Activated T-helper 17 cell treated with anti-CD3 and anti-CD28 coated beads, Interleukin-2, amount 50 U/mL, for 72 hours (primary cell): ENCODE measurements around the gene ELMO1. TPM values are rescaled to one million over a fixed set of nuclear protein-coding genes. Genes with fewer than 3 reads are reported as not detected.

Experiments used
- ATAC-seq: fragments of 150-1000 bp; cut with Tn5 transposase; replicated peaks from 2 replicates; pipeline ENCODE4 v1.10.0; 2021; ENCODE audit warnings: mild to moderate bottlenecking, moderate library complexity
- H3K27ac Mint-ChIP-seq: one replicate; pipeline ENCODE4 v1.8.0; 2022; ENCODE audit warnings: mixed read lengths
- H3K27me3 Mint-ChIP-seq: one replicate; pipeline ENCODE4 v1.8.0; 2022; ENCODE audit warnings: mixed read lengths
- H3K36me3 Mint-ChIP-seq: one replicate; pipeline ENCODE4 v1.8.0; 2022; ENCODE audit warnings: low read depth, mild to moderate bottlenecking, mixed read lengths
- H3K4me1 Mint-ChIP-seq: one replicate; pipeline ENCODE4 v1.8.0; 2022; ENCODE audit warnings: mixed read lengths
- H3K4me3 Mint-ChIP-seq: one replicate; pipeline ENCODE4 v1.8.0; 2022; ENCODE audit warnings: mild to moderate bottlenecking, mixed read lengths
- H3K9me3 Mint-ChIP-seq: one replicate; pipeline ENCODE4 v1.8.0; 2022; ENCODE audit warnings: mixed read lengths
- total RNA-seq, 2 donors: library from RNA; stranded (reverse); gene quantifications; one replicate each; pipeline ENCODE4 v1.2.3, GENCODE V29; 2022

ELMO1 gene
- total RNA-seq, 2 donors from 2014 or later, result 77.4 to 106 TPM

- peaks cover 65% of the 10 kb centered on the region for H3K36me3 Mint-ChIP-seq
- no peaks in the 10 kb centered on the region for H3K27me3 Mint-ChIP-seq
- peak overlapping the region; percentile 3 for H3K27ac Mint-ChIP-seq
- H3K4me3 Mint-ChIP-seq, result no peak overlapping the region
- ATAC-seq, result no peak
- peaks cover 17% of the 10 kb centered on the region for H3K4me1 Mint-ChIP-seq
- H3K9me3 Mint-ChIP-seq, result no peaks in the 10 kb centered on the region
These were observed 197.4 kb downstream of the ELMO1 start for GRCh38 chr7:37251222-37251621.

- no peaks in the 10 kb centered on the region for H3K9me3 Mint-ChIP-seq
- H3K27me3 Mint-ChIP-seq, result no peaks in the 10 kb centered on the region
- ATAC-seq, result no peak
These were observed 199.4 kb downstream of the ELMO1 start for GRCh38 chr7:37249240-37249639.

DNA sequence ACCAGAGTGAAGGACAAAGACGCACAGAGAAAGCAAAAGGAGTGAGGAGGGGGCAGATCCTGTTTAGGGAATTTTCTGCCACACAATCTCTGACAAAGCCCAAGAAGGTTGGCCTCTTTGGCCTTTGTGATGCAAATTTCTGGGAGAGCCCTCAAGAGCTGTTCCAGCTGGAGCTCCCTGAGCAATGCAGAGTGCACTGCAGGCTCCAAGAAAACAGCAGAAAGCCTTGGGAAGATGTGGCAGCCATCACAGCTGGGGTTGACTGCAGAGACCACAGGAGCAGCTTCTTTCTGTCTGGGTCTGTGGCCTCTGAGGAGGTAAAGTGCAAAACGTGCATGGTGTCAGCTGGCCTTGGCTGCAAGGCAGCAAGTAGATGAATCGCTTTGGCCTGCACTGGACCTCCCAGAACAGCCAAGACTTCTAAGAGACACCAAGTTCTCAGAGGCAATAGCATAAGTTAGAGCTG lies 200.2 kb downstream of the ELMO1 start:
- no peak overlapping the region for H3K4me3 Mint-ChIP-seq
- peaks cover 63% of the 10 kb centered on the region for H3K36me3 Mint-ChIP-seq
- H3K27ac Mint-ChIP-seq, result no peak overlapping the region
- peaks cover 12% of the 10 kb centered on the region for H3K4me1 Mint-ChIP-seq
- no peak for ATAC-seq
- no peaks in the 10 kb centered on the region for H3K9me3 Mint-ChIP-seq
- H3K27me3 Mint-ChIP-seq, result no peaks in the 10 kb centered on the region

More at GRCh38 chr7:37249240-37249639, 199.4 kb downstream of the ELMO1 start:
- Mint-ChIP-seq H3K4me1 (peaks cover 12% of the 10 kb centered on the region), H3K27ac (no peak overlapping the region), H3K4me3 (no peak overlapping the region), H3K36me3 (peaks cover 63% of the 10 kb centered on the region)

- Mint-ChIP-seq H3K4me3 (no peak overlapping the region), H3K27ac (peak overlapping the region; percentile 29)
- no peak for ATAC-seq
These were observed 200.8 kb downstream of the ELMO1 start for GRCh38 chr7:37247861-37248260.

DNA sequence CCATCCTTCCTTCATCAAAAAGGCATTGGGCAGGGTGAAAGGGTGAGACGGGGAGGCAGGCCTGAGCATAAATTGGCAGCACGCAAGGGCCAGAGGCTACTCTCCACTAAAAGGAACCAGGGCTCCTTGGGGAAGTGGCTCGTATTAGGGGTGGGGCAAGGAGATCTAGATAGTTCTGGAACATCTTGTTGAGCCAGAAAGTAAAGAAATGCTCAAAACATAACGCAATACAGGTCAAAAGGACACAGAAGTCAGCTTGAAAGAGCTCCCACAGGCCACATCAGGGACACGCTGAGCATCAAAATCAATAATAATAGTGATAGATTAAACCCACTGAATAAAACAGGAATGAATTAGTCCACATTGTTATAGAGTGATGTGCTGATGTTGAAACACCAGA lies 203.1 kb downstream of the ELMO1 start:
- peaks cover 5% of the 10 kb centered on the region for H3K4me1 Mint-ChIP-seq
- no peak overlapping the region for H3K4me3 Mint-ChIP-seq
- H3K27ac Mint-ChIP-seq, result no peak overlapping the region
- H3K27me3 Mint-ChIP-seq, result no peaks in the 10 kb centered on the region
- no peak for ATAC-seq
- peaks cover 62% of the 10 kb centered on the region for H3K36me3 Mint-ChIP-seq
- H3K9me3 Mint-ChIP-seq, result no peaks in the 10 kb centered on the region

More at GRCh38 chr7:37247861-37248260, 200.8 kb downstream of the ELMO1 start:
- no peaks in the 10 kb centered on the region for H3K9me3 Mint-ChIP-seq
- peaks cover 61% of the 10 kb centered on the region for H3K36me3 Mint-ChIP-seq
- H3K27me3 Mint-ChIP-seq, result no peaks in the 10 kb centered on the region
- H3K4me1 Mint-ChIP-seq, result peaks cover 8% of the 10 kb centered on the region

- H3K9me3 Mint-ChIP-seq, result no peaks in the 10 kb centered on the region
- H3K27ac Mint-ChIP-seq, result no peak overlapping the region
- H3K4me3 Mint-ChIP-seq, result no peak overlapping the region
- no peaks in the 10 kb centered on the region for H3K27me3 Mint-ChIP-seq
- H3K4me1 Mint-ChIP-seq, result peaks cover 4% of the 10 kb centered on the region
- ATAC-seq, result no peak
- H3K36me3 Mint-ChIP-seq, result peaks cover 24% of the 10 kb centered on the region
These were observed 211.8 kb downstream of the ELMO1 start for GRCh38 chr7:37236906-37237305.

DNA sequence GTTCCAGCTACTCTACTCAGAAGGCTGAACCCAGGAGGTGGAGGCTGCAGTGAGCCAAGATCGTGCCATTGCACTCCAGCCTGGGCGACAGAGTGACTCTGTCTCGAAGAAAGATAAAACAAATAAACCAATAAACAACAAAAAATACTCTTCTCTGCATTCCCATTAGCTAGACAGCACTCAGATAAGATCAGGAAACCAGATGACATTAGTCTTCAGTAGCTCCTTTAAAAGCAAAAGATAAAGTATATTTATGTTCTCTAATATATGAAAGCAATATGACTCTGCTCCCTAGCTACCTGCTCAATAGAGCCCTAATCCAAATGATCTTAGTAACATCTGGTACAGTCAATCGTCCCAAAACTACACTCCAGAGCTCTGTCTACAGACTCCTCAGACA lies 212.9 kb downstream of the ELMO1 start:
- Mint-ChIP-seq H3K4me3 (no peak overlapping the region), H3K36me3 (peaks cover 25% of the 10 kb centered on the region), H3K4me1 (peaks cover 4% of the 10 kb centered on the region), H3K27ac (peak overlapping the region; percentile 14), H3K9me3 (no peaks in the 10 kb centered on the region), H3K27me3 (no peaks in the 10 kb centered on the region)
- no peak for ATAC-seq

DNA sequence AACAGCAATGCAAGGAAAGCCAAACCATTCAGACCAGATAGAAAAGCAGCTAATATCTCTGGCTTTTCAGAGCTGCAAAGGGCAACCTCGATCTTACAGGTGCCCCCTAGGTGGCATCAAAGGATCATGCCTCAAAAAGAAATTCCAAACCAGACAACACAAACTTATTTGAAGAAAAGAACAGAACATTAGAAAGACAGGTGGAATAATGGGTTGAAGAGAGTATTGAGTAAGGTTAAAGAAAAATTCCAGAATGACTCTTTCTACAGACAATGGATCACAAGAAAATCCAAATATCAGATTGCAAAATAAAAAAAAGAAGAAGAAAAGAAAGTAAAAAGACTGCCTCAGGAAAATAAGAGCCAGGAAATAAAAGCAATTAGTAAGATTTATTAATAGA lies 213.7 kb downstream of the ELMO1 start:
- Mint-ChIP-seq H3K4me1 (peaks cover 12% of the 10 kb centered on the region), H3K36me3 (peaks cover 33% of the 10 kb centered on the region), H3K9me3 (no peaks in the 10 kb centered on the region), H3K4me3 (no peak overlapping the region), H3K27me3 (no peaks in the 10 kb centered on the region), H3K27ac (peak overlapping the region; percentile 28)
- no peak for ATAC-seq

DNA sequence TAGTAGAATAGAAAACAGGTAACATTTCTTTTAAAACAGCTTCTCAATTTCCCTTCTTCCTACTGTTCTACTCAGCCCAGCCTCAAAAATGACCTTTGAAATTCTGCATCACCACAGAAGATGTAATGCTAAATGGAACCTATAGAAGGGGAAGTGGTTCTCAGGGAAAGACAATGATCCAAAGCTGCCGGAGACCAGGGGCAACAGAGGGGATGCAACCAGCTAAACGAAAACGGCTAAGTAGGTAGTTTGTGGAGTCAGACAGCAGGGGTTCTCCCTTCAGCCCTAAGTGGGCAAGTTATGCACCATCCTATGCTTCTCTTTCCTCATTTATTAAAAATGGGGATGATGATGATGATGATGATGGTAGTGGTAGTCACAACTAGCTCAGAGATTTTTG lies 214.3 kb downstream of the ELMO1 start:
- no peaks in the 10 kb centered on the region for H3K9me3 Mint-ChIP-seq
- H3K4me3 Mint-ChIP-seq, result no peak overlapping the region
- H3K27ac Mint-ChIP-seq, result no peak overlapping the region
- H3K27me3 Mint-ChIP-seq, result no peaks in the 10 kb centered on the region
- peaks cover 10% of the 10 kb centered on the region for H3K4me1 Mint-ChIP-seq
- H3K36me3 Mint-ChIP-seq, result peaks cover 30% of the 10 kb centered on the region
- no peak for ATAC-seq

- H3K4me3 Mint-ChIP-seq, result no peak overlapping the region
- no peak for ATAC-seq
- H3K36me3 Mint-ChIP-seq, result peaks cover 38% of the 10 kb centered on the region
- no peaks in the 10 kb centered on the region for H3K27me3 Mint-ChIP-seq
- peaks cover 8% of the 10 kb centered on the region for H3K4me1 Mint-ChIP-seq
- no peaks in the 10 kb centered on the region for H3K9me3 Mint-ChIP-seq
- no peak overlapping the region for H3K27ac Mint-ChIP-seq
These were observed 217.1 kb downstream of the ELMO1 start for GRCh38 chr7:37231613-37232012.

- peak; percentile 58 for ATAC-seq
- Mint-ChIP-seq H3K27me3 (no peaks in the 10 kb centered on the region), H3K36me3 (peaks cover 52% of the 10 kb centered on the region), H3K27ac (no peak overlapping the region), H3K4me1 (peaks cover 13% of the 10 kb centered on the region), H3K4me3 (no peak overlapping the region), H3K9me3 (no peaks in the 10 kb centered on the region)
These were observed 218.4 kb downstream of the ELMO1 start for GRCh38 chr7:37230221-37230620.

GRCh38 chr7:37229381-37229780 lies 219.3 kb downstream of the ELMO1 start:
- ATAC-seq, result no peak
- Mint-ChIP-seq H3K4me3 (no peak overlapping the region), H3K36me3 (peaks cover 61% of the 10 kb centered on the region), H3K9me3 (no peaks in the 10 kb centered on the region), H3K27ac (no peak overlapping the region), H3K27me3 (no peaks in the 10 kb centered on the region), H3K4me1 (peaks cover 13% of the 10 kb centered on the region)

- Mint-ChIP-seq H3K4me3 (no peak overlapping the region), H3K4me1 (peaks cover 10% of the 10 kb centered on the region), H3K27ac (peak overlapping the region; percentile 14), H3K36me3 (peaks cover 81% of the 10 kb centered on the region), H3K9me3 (no peaks in the 10 kb centered on the region), H3K27me3 (no peaks in the 10 kb centered on the region)
- no peak for ATAC-seq
These were observed 223.2 kb downstream of the ELMO1 start for GRCh38 chr7:37225285-37225969.

- Mint-ChIP-seq H3K27me3 (no peaks in the 10 kb centered on the region), H3K36me3 (peaks cover 82% of the 10 kb centered on the region), H3K9me3 (no peaks in the 10 kb centered on the region), H3K4me1 (peaks cover 5% of the 10 kb centered on the region), H3K4me3 (no peak overlapping the region), H3K27ac (peak overlapping the region; percentile 44)
- ATAC-seq, result no peak
These were observed 223.9 kb downstream of the ELMO1 start for GRCh38 chr7:37224746-37225145.

DNA sequence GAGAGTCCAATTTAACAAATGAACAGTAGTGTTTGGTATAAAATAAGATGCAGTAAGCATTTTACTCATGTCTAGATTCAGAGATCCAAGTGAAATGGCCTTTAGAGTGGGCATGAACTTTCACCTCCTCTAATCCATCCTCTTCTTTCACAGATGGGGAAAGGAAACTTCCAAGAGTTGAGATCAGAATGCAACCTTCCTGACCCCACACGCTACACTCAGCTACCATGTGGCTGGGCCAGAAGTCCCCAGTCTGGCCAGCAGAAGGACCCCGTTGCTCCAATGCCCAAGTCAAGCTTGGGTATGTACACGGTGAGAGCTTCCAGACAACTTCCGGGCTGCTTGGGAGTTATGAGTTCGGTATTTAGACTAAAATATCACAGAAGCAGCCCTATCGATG lies 228.0 kb downstream of the ELMO1 start:
- Mint-ChIP-seq H3K36me3 (peaks cover 92% of the 10 kb centered on the region), H3K9me3 (no peaks in the 10 kb centered on the region), H3K4me1 (peaks cover 6% of the 10 kb centered on the region), H3K27me3 (no peaks in the 10 kb centered on the region), H3K4me3 (no peak overlapping the region), H3K27ac (no peak overlapping the region)
- ATAC-seq, result no peak
